ENCODE results near the gene CCSER1.

The CCSER1 gene

GRCh38 chr4:90544532-90545045 is 417.4 kb downstream of the CCSER1 start:
- no peak for DNase-seq (ENCODE audit: low read depth, low spot score)
- H3K27ac ChIP-seq: no peak overlapping the region
- no peak for TF ChIP-seq POLR2AphosphoS5 (IDR thresholded peaks at IDR 0.05; ENCODE audit: borderline replicate concordance, low read depth, low read length)
- TF ChIP-seq EZH2 (IDR thresholded peaks at IDR 0.05): no peak
- TF ChIP-seq FOXP2 (optimal IDR thresholded peaks at IDR 0.05; ENCODE audit: control extremely low read depth, extremely low read length, insufficient read depth): no peak

GRCh38 chr4:90545380-90545779 is 418.2 kb downstream of the CCSER1 start:
- no peak overlapping the region for H3K4me3 ChIP-seq
- no peaks in the 10 kb centered on the region for H3K36me3 ChIP-seq (ENCODE audit: insufficient read depth, low read length)
- H3K9me3 ChIP-seq (ENCODE audit: low read depth, low read length): no peaks in the 10 kb centered on the region
- no peak for TF ChIP-seq FOXP2 (optimal IDR thresholded peaks at IDR 0.05; ENCODE audit: control extremely low read depth, extremely low read length, insufficient read depth)
- no peak for TF ChIP-seq POLR2AphosphoS5 (IDR thresholded peaks at IDR 0.05; ENCODE audit: borderline replicate concordance, low read depth, low read length)
- TF ChIP-seq EZH2 (IDR thresholded peaks at IDR 0.05): no peak
- no peak overlapping the region for H3K27ac ChIP-seq
- DNase-seq (ENCODE audit: low read depth, low spot score): no peak
- H3K9ac ChIP-seq (ENCODE audit: insufficient read length): no peak overlapping the region

More at GRCh38 chr4:90544532-90545045, 417.4 kb downstream of the CCSER1 start:
- no peak overlapping the region for H3K4me3 ChIP-seq
- no peaks in the 10 kb centered on the region for H3K9me3 ChIP-seq (ENCODE audit: low read depth, low read length)
- no peaks in the 10 kb centered on the region for H3K36me3 ChIP-seq (ENCODE audit: insufficient read depth, low read length)
- H3K9ac ChIP-seq (ENCODE audit: insufficient read length): no peak overlapping the region

GRCh38 chr4:90546114-90546513 is 418.9 kb downstream of the CCSER1 start:
- Histone ChIP-seq H3K9ac (ENCODE audit: insufficient read length) (no peak overlapping the region), H3K27ac (no peak overlapping the region), H3K36me3 (ENCODE audit: insufficient read depth, low read length) (no peaks in the 10 kb centered on the region), H3K9me3 (ENCODE audit: low read depth, low read length) (no peaks in the 10 kb centered on the region), H3K4me3 (no peak overlapping the region)
- no peak for DNase-seq (ENCODE audit: low read depth, low spot score)
- TF ChIP-seq FOXP2 (optimal IDR thresholded peaks at IDR 0.05; ENCODE audit: control extremely low read depth, extremely low read length, insufficient read depth) (no peak), EZH2 (IDR thresholded peaks at IDR 0.05) (no peak), POLR2AphosphoS5 (IDR thresholded peaks at IDR 0.05; ENCODE audit: borderline replicate concordance, low read depth, low read length) (no peak)

GRCh38 chr4:90570615-90571014 is 443.4 kb downstream of the CCSER1 start:
- TF ChIP-seq EZH2 (IDR thresholded peaks at IDR 0.05) (no peak), FOXP2 (optimal IDR thresholded peaks at IDR 0.05; ENCODE audit: control extremely low read depth, extremely low read length, insufficient read depth) (no peak), POLR2AphosphoS5 (IDR thresholded peaks at IDR 0.05; ENCODE audit: borderline replicate concordance, low read depth, low read length) (no peak)
- Histone ChIP-seq H3K9ac (ENCODE audit: insufficient read length) (no peak overlapping the region), H3K9me3 (ENCODE audit: low read depth, low read length) (no peaks in the 10 kb centered on the region), H3K27ac (no peak overlapping the region), H3K4me3 (no peak overlapping the region), H3K36me3 (ENCODE audit: insufficient read depth, low read length) (no peaks in the 10 kb centered on the region)
- DNase-seq (ENCODE audit: low read depth, low spot score): no peak

- no peaks in the 10 kb centered on the region for H3K36me3 ChIP-seq (ENCODE audit: insufficient read depth, low read length)
- H3K9me3 ChIP-seq (ENCODE audit: low read depth, low read length): no peaks in the 10 kb centered on the region
- H3K9ac ChIP-seq (ENCODE audit: insufficient read length): no peak overlapping the region
- H3K27ac ChIP-seq: no peak overlapping the region
- H3K4me3 ChIP-seq: no peak overlapping the region
- TF ChIP-seq POLR2AphosphoS5 (IDR thresholded peaks at IDR 0.05; ENCODE audit: borderline replicate concordance, low read depth, low read length) (no peak), EZH2 (IDR thresholded peaks at IDR 0.05) (no peak), FOXP2 (optimal IDR thresholded peaks at IDR 0.05; ENCODE audit: control extremely low read depth, extremely low read length, insufficient read depth) (no peak)
- DNase-seq (ENCODE audit: low read depth, low spot score): no peak
Measured at GRCh38 chr4:90572996-90573395, 445.8 kb downstream of the CCSER1 start.

GRCh38 chr4:90575371-90575770 is 448.2 kb downstream of the CCSER1 start:
- H3K36me3 ChIP-seq (ENCODE audit: insufficient read depth, low read length): no peaks in the 10 kb centered on the region
- H3K27ac ChIP-seq: no peak overlapping the region
- H3K9me3 ChIP-seq (ENCODE audit: low read depth, low read length): no peaks in the 10 kb centered on the region
- H3K4me3 ChIP-seq: no peak overlapping the region
- DNase-seq (ENCODE audit: low read depth, low spot score): no peak
- TF ChIP-seq POLR2AphosphoS5 (IDR thresholded peaks at IDR 0.05; ENCODE audit: borderline replicate concordance, low read depth, low read length) (no peak), FOXP2 (optimal IDR thresholded peaks at IDR 0.05; ENCODE audit: control extremely low read depth, extremely low read length, insufficient read depth) (no peak), EZH2 (IDR thresholded peaks at IDR 0.05) (no peak)
- no peak overlapping the region for H3K9ac ChIP-seq (ENCODE audit: insufficient read length)

- H3K9me3 ChIP-seq (ENCODE audit: low read depth, low read length): no peaks in the 10 kb centered on the region
- H3K36me3 ChIP-seq (ENCODE audit: insufficient read depth, low read length): no peaks in the 10 kb centered on the region
- no peak for TF ChIP-seq FOXP2 (optimal IDR thresholded peaks at IDR 0.05; ENCODE audit: control extremely low read depth, extremely low read length, insufficient read depth)
- no peak for TF ChIP-seq POLR2AphosphoS5 (IDR thresholded peaks at IDR 0.05; ENCODE audit: borderline replicate concordance, low read depth, low read length)
- no peak for TF ChIP-seq EZH2 (IDR thresholded peaks at IDR 0.05)
- DNase-seq (ENCODE audit: low read depth, low spot score): no peak
- H3K4me3 ChIP-seq: no peak overlapping the region
- no peak overlapping the region for H3K27ac ChIP-seq
- no peak overlapping the region for H3K9ac ChIP-seq (ENCODE audit: insufficient read length)
Measured at GRCh38 chr4:90580326-90580725, 453.1 kb downstream of the CCSER1 start.

GRCh38 chr4:90582087-90582486 is 454.9 kb downstream of the CCSER1 start:
- Histone ChIP-seq H3K4me3 (no peak overlapping the region), H3K36me3 (ENCODE audit: insufficient read depth, low read length) (no peaks in the 10 kb centered on the region), H3K9ac (ENCODE audit: insufficient read length) (no peak overlapping the region), H3K27ac (no peak overlapping the region), H3K9me3 (ENCODE audit: low read depth, low read length) (no peaks in the 10 kb centered on the region)
- TF ChIP-seq FOXP2 (optimal IDR thresholded peaks at IDR 0.05; ENCODE audit: control extremely low read depth, extremely low read length, insufficient read depth) (no peak), POLR2AphosphoS5 (IDR thresholded peaks at IDR 0.05; ENCODE audit: borderline replicate concordance, low read depth, low read length) (no peak), EZH2 (IDR thresholded peaks at IDR 0.05) (no peak)
- DNase-seq (ENCODE audit: low read depth, low spot score): no peak

GRCh38 chr4:90584051-90584450 is 456.9 kb downstream of the CCSER1 start:
- no peak overlapping the region for H3K4me3 ChIP-seq
- no peak overlapping the region for H3K27ac ChIP-seq
- DNase-seq (ENCODE audit: low read depth, low spot score): no peak
- H3K9me3 ChIP-seq (ENCODE audit: low read depth, low read length): no peaks in the 10 kb centered on the region
- H3K36me3 ChIP-seq (ENCODE audit: insufficient read depth, low read length): no peaks in the 10 kb centered on the region
- H3K9ac ChIP-seq (ENCODE audit: insufficient read length): no peak overlapping the region
- no peak for TF ChIP-seq FOXP2 (optimal IDR thresholded peaks at IDR 0.05; ENCODE audit: control extremely low read depth, extremely low read length, insufficient read depth)
- no peak for TF ChIP-seq POLR2AphosphoS5 (IDR thresholded peaks at IDR 0.05; ENCODE audit: borderline replicate concordance, low read depth, low read length)
- no peak for TF ChIP-seq EZH2 (IDR thresholded peaks at IDR 0.05)

Data from SK-N-MC (cell line).